Cardiac muscle cell (in vitro differentiated cells and primary cell): ENCODE data around the gene VPS13C. TPM values are rescaled to one million over a fixed set of nuclear protein-coding genes. Genes with fewer than 3 reads are reported as not detected.
"Not testable (repeated sequence)": the region's sequence is repeated elsewhere in the genome, so short reads cannot be mapped to it uniquely, and the experiment has no call there.

Source experiments
- DNase-seq, 2 donors: peaks; one replicate each; pipeline versions ENCODE4 v3.0.0 to v3.0.0-alpha.2; 2010 to 2017; ENCODE audit warnings: low read depth in 1 of 2, low spot score in 1 of 2
- H3K27ac ChIP-seq: fragments of 200-600 bp; sonication (generic); 2 replicates; pipeline ENCODE4 v1.5.1; 2016
- H3K27me3 ChIP-seq: fragments of 200-600 bp; sonication (generic); 2 replicates; pipeline ENCODE4 v1.6.0; 2016; ENCODE audit warnings: control low read depth
- H3K36me3 ChIP-seq: fragments of 200-600 bp; sonication (generic); 2 replicates; pipeline ENCODE4 v1.5.1; 2016; ENCODE audit warnings: control low read depth
- H3K4me1 ChIP-seq: fragments of 200-600 bp; sonication (generic); 2 replicates; pipeline ENCODE4 v1.8.1; 2017; ENCODE audit warnings: low read depth, mild to moderate bottlenecking, mixed run types
- H3K4me3 ChIP-seq: fragments of 200-600 bp; sonication (generic); 2 replicates; pipeline ENCODE4 v1.5.1; 2016; ENCODE audit warnings: mild to moderate bottlenecking
- H3K9me3 ChIP-seq: fragments of 200-600 bp; sonication (generic); 2 replicates; pipeline ENCODE4 v1.5.1; 2017; ENCODE audit warnings: low read depth, mild to moderate bottlenecking, control low read depth
- CTCF ChIP-seq: IDR thresholded peaks from 2 replicates; pipeline ENCODE4 v1.5.1; 2012; ENCODE audit warnings: low read depth, mild to moderate bottlenecking, low read length
- polyA plus RNA-seq: library from polyadenylated mRNA; unstranded; fragments of >200 nt; fragmentation: Nextera tagmentation; extraction: Ambion mirVana; gene quantifications from 2 replicates; pipeline ENCODE4 v1.2.1, GENCODE V29; 2016
- total RNA-seq: library from RNA; depleted of rRNA; stranded (reverse); fragments of >200 nt; gene quantifications from 2 replicates; pipeline ENCODE4 v1.2.3, GENCODE V29; 2016

VPS13C gene
- total and polyA plus RNA-seq, 2 experiments from 2014 or later: 4.5 to 31.8 TPM

GRCh38 chr15:62051166-62051565, 9.1 kb downstream of the VPS13C start:
- DNase-seq: no peak
- no peak overlapping the region for H3K4me3 ChIP-seq
- H3K27me3 ChIP-seq: no peaks in the 10 kb centered on the region
- no peaks in the 10 kb centered on the region for H3K9me3 ChIP-seq
- no peak overlapping the region for H3K27ac ChIP-seq
- H3K36me3 ChIP-seq: no peaks in the 10 kb centered on the region
- TF ChIP-seq CTCF: no peak
- peaks cover 17% of the 10 kb centered on the region for H3K4me1 ChIP-seq

- H3K4me1 ChIP-seq: peaks cover 17% of the 10 kb centered on the region
- H3K27ac ChIP-seq: no peak overlapping the region
- H3K36me3 ChIP-seq: no peaks in the 10 kb centered on the region
- H3K27me3 ChIP-seq: no peaks in the 10 kb centered on the region
- no peak overlapping the region for H3K4me3 ChIP-seq
- no peak for TF ChIP-seq CTCF
- no peaks in the 10 kb centered on the region for H3K9me3 ChIP-seq
- DNase-seq: no peak
Measured at GRCh38 chr15:62050115-62050514, 10.1 kb downstream of the VPS13C start.

- H3K9me3 ChIP-seq, H3K4me1 ChIP-seq, H3K4me3 ChIP-seq, DNase-seq, H3K27me3 ChIP-seq, H3K36me3 ChIP-seq, H3K27ac ChIP-seq: not testable (repeated sequence)
Measured at GRCh38 chr15:62048254-62048653, 12.0 kb downstream of the VPS13C start.

GRCh38 chr15:62047282-62047827, 12.9 kb downstream of the VPS13C start:
- H3K9me3 ChIP-seq: no peaks in the 10 kb centered on the region
- no peak overlapping the region for H3K27ac ChIP-seq
- TF ChIP-seq CTCF: no peak
- no peaks in the 10 kb centered on the region for H3K4me1 ChIP-seq
- H3K36me3 ChIP-seq: no peaks in the 10 kb centered on the region
- DNase-seq: no peak
- no peaks in the 10 kb centered on the region for H3K27me3 ChIP-seq
- H3K4me3 ChIP-seq: no peak overlapping the region

- DNase-seq: no peak
- no peak for TF ChIP-seq CTCF
- Histone ChIP-seq H3K27ac (no peak overlapping the region), H3K4me3 (no peak overlapping the region), H3K27me3 (no peaks in the 10 kb centered on the region), H3K9me3 (no peaks in the 10 kb centered on the region), H3K36me3 (no peaks in the 10 kb centered on the region), H3K4me1 (no peaks in the 10 kb centered on the region)
Measured at GRCh38 chr15:62046078-62046743, 14.0 kb downstream of the VPS13C start.

GRCh38 chr15:62035256-62035924, 24.9 kb downstream of the VPS13C start:
- no peaks in the 10 kb centered on the region for H3K27me3 ChIP-seq
- H3K9me3 ChIP-seq: no peaks in the 10 kb centered on the region
- H3K4me1 ChIP-seq: no peaks in the 10 kb centered on the region
- TF ChIP-seq CTCF: no peak
- no peak overlapping the region for H3K4me3 ChIP-seq
- no peak overlapping the region for H3K27ac ChIP-seq
- H3K36me3 ChIP-seq: peaks cover 6% of the 10 kb centered on the region
- peak in 1 of 2 donors; percentile 56 for DNase-seq
